GM21526 (cell line): ENCODE data around the gene ZC3H18.

Experiments
- ATAC-seq: cut with Tn5 transposase; IDR thresholded peaks from one replicate; pipeline ENCODE4 v1.9.1; 2021; ENCODE audit warnings: moderate library complexity; ENCODE audit not compliant: unreplicated experiment, low FRiP score

Gene ZC3H18

GRCh38 chr16:88532434-88533241 lies 37.6 kb upstream of the ZC3H18 start:
- ATAC-seq, result no peak

- ATAC-seq, result no peak
These were observed 36.8 kb upstream of the ZC3H18 start for GRCh38 chr16:88533381-88533917.

- no peak for ATAC-seq
These were observed 36.1 kb upstream of the ZC3H18 start for GRCh38 chr16:88533932-88534637.

GRCh38 chr16:88534638-88535190 lies 35.5 kb upstream of the ZC3H18 start:
- no peak for ATAC-seq

- ATAC-seq, result no peak
These were observed 34.9 kb upstream of the ZC3H18 start for GRCh38 chr16:88535191-88535856.

- no peak for ATAC-seq
These were observed 34.4 kb upstream of the ZC3H18 start for GRCh38 chr16:88535857-88536222.

GRCh38 chr16:88536510-88536909 lies 33.7 kb upstream of the ZC3H18 start:
- no peak for ATAC-seq

- ATAC-seq, result no peak
These were observed 33.0 kb upstream of the ZC3H18 start for GRCh38 chr16:88536971-88537751.

GRCh38 chr16:88537859-88538258 lies 32.3 kb upstream of the ZC3H18 start:
- no peak for ATAC-seq

GRCh38 chr16:88538366-88539060 lies 31.7 kb upstream of the ZC3H18 start:
- no peak for ATAC-seq

- ATAC-seq, result no peak
These were observed 30.9 kb upstream of the ZC3H18 start for GRCh38 chr16:88539261-88539651.

- no peak for ATAC-seq
These were observed 30.4 kb upstream of the ZC3H18 start for GRCh38 chr16:88539652-88540345.

GRCh38 chr16:88540346-88540977 lies 29.7 kb upstream of the ZC3H18 start:
- no peak for ATAC-seq

GRCh38 chr16:88541831-88542616 lies 28.2 kb upstream of the ZC3H18 start:
- ATAC-seq, result no peak

GRCh38 chr16:88543230-88543813 lies 26.9 kb upstream of the ZC3H18 start:
- ATAC-seq, result no peak

GRCh38 chr16:88545781-88546180 lies 24.4 kb upstream of the ZC3H18 start:
- ATAC-seq, result no peak

- ATAC-seq, result no peak
These were observed 21.9 kb upstream of the ZC3H18 start for GRCh38 chr16:88548131-88548874.
